Astrocyte of the cerebellum (primary cell): Measurements from ENCODE around the gene GNG5.

Experiments
- DNase-seq: peaks from one replicate; pipeline ENCODE4 v3.0.0-alpha.2; 2011; ENCODE audit warnings: low read depth
- H3K4me3 ChIP-seq: 2 replicates; pipeline ENCODE4 v1.5.1; 2011; ENCODE audit warnings: mild to moderate bottlenecking, low read depth, low read length, moderate library complexity
- in situ Hi-C: cut with HindIII; loops from 2 replicates; pipeline ENCODE4 v1.10.0; 2017; ENCODE audit warnings: low sequenced_read_pairs
- TF ChIP-seq, protein P1 (sequence below): IDR thresholded peaks from 2 replicates; pipeline ENCODE4 v1.5.1; 2012; ENCODE audit warnings: low read length, low read depth, moderate library complexity, mild to moderate bottlenecking; ENCODE audit errors: missing control alignments

Gene GNG5

DNA sequence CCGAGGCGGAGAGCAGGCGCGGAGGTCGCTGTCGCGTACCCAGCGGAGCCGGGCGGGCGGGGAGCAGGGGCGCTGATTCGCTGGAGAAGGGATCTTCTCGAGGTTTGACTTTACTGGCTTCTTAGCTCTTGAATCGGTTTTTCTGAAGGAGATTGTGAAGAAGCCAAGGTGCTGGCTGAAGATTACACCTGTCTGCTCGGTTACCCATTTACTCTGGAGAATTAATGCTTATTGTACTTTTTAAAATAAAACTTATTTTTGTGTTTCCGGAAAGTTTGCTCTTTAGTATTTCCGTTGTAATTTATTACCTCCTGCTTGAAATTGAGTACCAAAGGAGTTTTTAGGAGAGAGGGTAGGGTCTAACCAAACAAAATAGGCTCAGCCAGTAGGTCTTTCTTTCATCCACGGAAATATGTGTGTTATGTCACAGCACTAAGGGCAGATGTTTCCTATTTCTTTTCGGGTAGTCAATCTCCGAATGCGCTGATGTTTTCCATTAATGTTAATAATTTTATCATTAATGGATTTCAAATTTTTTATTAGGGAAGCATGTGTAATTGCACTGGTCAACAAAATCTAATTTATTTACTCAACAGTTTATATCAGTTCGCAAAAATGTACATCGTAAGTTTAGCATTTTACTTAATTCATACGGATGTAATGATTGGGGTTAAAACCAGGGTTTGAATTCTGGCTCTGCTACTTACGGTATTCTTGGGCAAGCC is 510 bp upstream of the GNG5 start:
- DNase-seq: no peak
- TF ChIP-seq, protein P1, sequence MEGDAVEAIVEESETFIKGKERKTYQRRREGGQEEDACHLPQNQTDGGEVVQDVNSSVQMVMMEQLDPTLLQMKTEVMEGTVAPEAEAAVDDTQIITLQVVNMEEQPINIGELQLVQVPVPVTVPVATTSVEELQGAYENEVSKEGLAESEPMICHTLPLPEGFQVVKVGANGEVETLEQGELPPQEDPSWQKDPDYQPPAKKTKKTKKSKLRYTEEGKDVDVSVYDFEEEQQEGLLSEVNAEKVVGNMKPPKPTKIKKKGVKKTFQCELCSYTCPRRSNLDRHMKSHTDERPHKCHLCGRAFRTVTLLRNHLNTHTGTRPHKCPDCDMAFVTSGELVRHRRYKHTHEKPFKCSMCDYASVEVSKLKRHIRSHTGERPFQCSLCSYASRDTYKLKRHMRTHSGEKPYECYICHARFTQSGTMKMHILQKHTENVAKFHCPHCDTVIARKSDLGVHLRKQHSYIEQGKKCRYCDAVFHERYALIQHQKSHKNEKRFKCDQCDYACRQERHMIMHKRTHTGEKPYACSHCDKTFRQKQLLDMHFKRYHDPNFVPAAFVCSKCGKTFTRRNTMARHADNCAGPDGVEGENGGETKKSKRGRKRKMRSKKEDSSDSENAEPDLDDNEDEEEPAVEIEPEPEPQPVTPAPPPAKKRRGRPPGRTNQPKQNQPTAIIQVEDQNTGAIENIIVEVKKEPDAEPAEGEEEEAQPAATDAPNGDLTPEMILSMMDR: no peak
- in situ Hi-C loops: no loop called here
- H3K4me3 ChIP-seq: peak overlapping the region; percentile 92

DNA sequence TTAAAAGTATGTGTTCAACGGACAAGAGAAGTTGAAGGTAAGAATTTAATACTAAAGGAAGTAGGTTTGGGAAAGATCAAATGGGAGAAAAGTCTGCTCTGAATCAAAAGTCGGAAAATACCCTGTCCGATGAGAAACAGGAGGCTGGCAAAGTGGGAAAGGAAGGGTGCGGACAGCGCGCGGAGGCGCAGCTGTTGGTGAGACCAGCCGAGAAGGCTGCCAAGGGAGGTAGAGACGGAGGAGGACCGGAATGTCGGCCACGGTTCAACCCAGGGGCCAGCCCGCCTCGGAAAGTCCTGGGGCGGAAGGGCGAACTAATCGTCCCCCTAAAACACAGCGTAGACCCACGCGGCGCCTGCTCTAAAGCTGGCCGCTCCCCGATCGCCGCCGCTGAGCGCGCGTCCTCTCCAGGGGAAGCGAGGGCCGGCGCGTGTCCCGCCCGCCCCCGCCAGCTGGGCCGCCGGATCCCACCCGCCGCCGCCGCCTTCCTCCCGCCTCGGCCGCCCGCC is 834 bp downstream of the GNG5 start:
- in situ Hi-C loops: no loop called here
- H3K4me3 ChIP-seq: peak overlapping the region; percentile 92
- DNase-seq: no peak
- TF ChIP-seq, protein P1: no peak

DNA sequence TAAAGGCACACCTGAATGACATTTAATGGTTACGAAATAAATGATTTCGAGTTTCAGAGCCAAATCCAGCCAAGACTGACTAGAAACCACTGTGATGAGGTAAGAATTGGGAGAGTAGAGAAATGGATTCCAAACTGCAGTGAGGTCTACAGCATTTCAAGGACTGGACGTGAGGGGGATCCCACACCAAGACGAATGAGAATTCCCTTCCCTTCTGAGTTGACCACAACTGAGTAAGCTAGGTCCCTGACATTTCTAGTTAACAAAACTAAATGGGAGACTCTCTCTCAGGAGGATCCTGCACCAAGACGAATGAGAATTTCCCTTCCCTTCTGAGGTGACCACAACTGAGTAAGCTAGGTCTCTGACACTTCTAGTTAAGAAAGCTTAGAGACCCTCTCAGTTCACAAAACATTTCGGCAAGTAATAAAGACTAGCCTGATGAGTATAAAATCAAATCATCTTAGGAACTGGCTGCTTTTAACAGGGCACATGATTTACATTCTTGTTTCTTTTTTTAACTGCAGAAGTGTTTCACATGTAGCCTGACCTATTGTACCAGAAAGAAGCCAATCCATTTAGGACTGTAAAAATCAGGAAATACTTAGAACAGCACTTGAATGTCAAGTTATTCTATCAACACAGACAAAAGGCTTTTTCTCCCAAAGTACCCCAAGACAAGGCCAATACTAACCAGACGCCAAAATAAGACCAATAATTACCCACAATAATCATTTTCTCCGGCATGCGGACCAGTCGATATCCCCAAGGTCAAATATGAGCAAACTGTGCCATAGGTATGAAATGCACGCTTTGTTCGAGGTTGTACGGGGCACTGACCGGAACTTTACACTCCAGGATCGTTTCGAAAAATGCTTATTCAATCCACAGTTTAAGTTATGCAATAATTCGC is 1.5 kb downstream of the GNG5 start:
- peak overlapping the region; percentile 92 for H3K4me3 ChIP-seq
- TF ChIP-seq, protein P1: peak; percentile 30
- in situ Hi-C loops: no loop called here
- peak; percentile 75 for DNase-seq

DNA sequence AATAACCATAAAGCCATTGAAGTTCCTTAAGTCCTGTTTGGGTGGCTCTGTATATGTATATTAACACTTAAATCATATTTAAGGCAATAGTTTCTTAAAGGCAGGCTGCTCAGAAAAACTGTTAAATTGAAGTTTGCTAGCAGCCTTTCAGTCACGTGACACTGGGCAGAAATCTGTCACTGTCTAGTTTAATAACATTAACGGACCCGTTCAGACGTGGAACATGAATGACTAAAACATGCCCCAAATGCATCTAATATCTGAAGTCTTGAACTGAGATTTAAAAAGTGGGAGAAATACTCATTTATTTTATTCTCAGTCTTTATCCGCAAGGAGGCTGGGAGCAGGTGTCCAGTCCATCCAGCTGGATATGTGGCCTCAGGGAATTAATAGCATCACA is 3.5 kb downstream of the GNG5 start:
- in situ Hi-C loops: no loop called here
- TF ChIP-seq, protein P1: no peak
- no peak overlapping the region for H3K4me3 ChIP-seq
- DNase-seq: no peak

DNA sequence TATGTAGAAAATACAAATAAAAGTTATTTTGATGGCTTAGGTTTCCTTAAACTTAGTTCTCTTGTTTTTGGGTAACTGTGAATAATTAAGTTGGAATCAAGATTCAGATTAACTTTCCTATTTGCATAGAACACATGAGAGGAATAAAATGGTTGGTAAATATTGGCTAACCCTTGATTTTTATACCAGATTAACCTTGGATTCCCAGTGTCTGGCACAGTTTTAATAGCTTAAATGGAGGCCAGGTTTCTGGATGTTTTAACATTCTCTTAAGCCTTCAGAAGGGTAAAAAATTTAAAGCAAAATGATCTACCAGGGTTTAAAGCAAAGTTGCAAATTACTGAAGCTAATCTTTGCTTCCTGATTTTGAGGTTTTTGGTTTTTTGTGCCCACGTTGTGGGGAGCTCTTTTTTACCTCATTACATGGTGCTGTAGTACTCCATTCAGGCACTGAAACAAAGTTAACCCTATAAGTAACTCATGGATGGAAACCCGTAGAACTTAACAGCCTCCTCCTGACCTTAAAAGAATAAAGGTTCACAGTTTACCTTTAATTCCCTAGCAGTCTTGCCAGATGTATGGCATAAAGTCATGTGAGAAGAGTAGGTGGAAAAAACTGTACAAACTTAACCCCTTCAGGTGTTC is 8.6 kb downstream of the GNG5 start:
- no peak overlapping the region for H3K4me3 ChIP-seq
- DNase-seq: no peak
- in situ Hi-C loops: no loop called here
- TF ChIP-seq, protein P1: no peak

DNA sequence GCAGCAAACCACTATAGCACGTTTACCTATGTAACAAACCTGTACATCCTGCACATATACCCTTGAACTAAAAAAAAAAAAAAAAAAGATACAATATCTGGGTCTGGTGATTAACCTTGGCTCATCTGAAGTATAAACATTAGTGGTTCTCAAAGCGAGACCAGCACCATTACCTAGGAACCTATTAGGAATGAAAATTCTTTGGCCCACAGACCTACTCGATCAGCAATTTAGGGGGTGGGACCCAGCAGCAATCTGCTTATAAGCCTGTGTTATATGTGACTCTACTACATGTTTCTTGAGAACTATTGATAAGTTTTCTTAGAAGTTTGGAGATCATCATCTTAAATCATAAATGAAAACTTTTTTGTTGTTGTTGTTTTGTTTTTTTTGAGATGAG is 9.9 kb downstream of the GNG5 start:
- in situ Hi-C loops: no loop called here
- TF ChIP-seq, protein P1: no peak
- DNase-seq: no peak
- no peak overlapping the region for H3K4me3 ChIP-seq
